Measurements from ENCODE around the gene BMPER.
A peak's percentile ranks its signal among the peaks of the same experiment; 100 is the strongest.

Gene BMPER

DNA sequence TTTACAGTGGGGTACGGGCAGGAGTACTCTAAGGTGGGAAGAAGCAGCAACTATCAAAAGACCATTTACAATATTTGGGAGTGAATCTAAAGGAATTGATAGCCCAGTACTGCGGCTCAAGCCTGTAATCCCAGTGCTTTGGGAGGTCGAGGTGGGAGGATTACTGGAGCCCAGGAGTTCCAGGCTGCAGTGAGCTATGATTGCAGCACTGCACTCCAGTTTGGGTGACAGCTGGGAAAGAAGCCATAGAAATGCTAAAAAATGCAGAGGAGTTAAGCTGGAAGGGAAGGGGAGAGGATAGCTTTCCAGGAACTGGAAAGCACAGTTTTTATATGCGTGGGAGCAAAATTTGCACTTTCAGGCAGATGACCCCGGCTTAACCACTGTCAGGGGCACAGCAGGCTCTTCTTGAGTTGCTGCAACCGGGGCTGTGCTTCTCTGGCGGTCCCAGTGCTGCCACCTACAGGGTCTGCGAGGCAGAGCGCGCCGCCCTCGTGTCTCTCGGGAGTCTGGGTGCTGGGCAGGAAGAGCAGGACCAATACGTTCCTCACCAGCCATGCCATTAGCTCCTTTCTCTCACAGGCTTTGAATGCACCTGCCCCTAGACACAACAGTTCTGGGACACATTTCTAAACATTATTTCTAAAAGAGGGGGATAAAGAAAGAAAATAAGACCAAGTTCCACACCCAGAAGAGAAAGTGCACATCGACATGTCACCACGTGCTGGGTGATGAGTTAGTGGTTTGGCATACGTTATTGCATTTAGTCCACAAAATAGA, 10.1 kb upstream of the BMPER start:
- H3K27me3 ChIP-seq (ENCODE audit: low read depth, low read length): no peaks in the 10 kb centered on the region
- no peak overlapping the region for H3K4me3 ChIP-seq (ENCODE audit: low read depth in 1 of 2, low read length in 2 of 2)
- no peaks in the 10 kb centered on the region for H3K36me3 ChIP-seq (ENCODE audit: control insufficient read depth in 1 of 2, insufficient read depth in 2 of 2, low read length in 2 of 2)
- no peaks in the 10 kb centered on the region for H3K9me3 ChIP-seq (ENCODE audit: control insufficient read depth in 1 of 2, low read length in 2 of 2)
- no peaks in the 10 kb centered on the region for H3K4me1 ChIP-seq (ENCODE audit: control insufficient read depth in 1 of 2, insufficient read depth in 2 of 2, low read length in 2 of 2)
- no peak overlapping the region for H3K27ac ChIP-seq (ENCODE audit: low read length)

DNA sequence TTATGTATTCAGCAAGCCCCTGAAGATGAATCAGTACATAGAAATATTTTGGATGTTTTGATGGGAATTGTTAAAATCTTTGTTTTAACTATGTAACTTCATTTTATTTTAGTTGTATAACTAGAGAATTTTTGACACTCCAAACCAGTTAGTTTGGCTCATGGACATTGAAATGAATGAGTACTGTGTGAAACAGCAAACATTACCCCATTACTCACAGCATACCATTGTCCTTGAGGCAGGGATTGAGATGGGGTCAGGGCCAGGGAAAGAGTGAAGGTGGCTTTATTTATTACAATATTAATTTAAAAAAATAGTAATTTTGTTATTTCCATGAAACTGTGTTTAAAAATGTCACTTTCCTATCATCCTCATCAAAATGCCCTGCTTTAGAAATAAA, 4.8 kb upstream of the BMPER start:
- Histone ChIP-seq H3K4me1 (ENCODE audit: control insufficient read depth in 1 of 2, insufficient read depth in 2 of 2, low read length in 2 of 2) (peaks cover 0 to 4% of the 10 kb centered on the region in 2 donors), H3K27me3 (ENCODE audit: low read depth, low read length) (no peaks in the 10 kb centered on the region), H3K36me3 (ENCODE audit: control insufficient read depth in 1 of 2, insufficient read depth in 2 of 2, low read length in 2 of 2) (peaks cover 0 to 4% of the 10 kb centered on the region in 2 donors)

DNA sequence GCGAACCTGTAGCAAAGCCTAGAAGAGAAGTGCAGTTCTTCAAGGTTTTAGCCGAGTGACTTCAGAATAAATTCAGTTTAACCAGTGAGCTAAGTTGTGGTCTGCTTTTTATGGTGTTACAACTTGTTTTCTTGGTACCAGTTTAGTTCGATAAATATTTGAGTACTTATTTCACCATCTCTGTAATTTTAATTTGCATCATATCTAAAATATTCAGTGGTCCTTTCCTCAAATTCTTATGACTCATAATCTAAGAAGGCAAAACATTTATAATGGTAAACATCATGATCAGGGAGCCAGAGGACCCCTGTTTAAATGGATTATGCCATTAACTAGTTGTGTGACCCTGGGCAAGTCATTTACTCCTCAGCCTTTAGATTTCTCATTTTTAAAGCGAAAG, 4.1 kb upstream of the BMPER start:
- Histone ChIP-seq H3K27me3 (ENCODE audit: low read depth, low read length) (no peaks in the 10 kb centered on the region), H3K4me1 (ENCODE audit: control insufficient read depth in 1 of 2, insufficient read depth in 2 of 2, low read length in 2 of 2) (peaks cover 0 to 4% of the 10 kb centered on the region in 2 donors), H3K27ac (ENCODE audit: low read length) (no peak overlapping the region)

More for the DNA sequence above, 4.8 kb upstream of the BMPER start:
- H3K9me3 ChIP-seq (ENCODE audit: control insufficient read depth in 1 of 2, low read length in 2 of 2): no peaks in the 10 kb centered on the region
- no peak overlapping the region for H3K27ac ChIP-seq (ENCODE audit: low read length)
- H3K4me3 ChIP-seq (ENCODE audit: low read depth in 1 of 2, low read length in 2 of 2): no peak overlapping the region

DNA sequence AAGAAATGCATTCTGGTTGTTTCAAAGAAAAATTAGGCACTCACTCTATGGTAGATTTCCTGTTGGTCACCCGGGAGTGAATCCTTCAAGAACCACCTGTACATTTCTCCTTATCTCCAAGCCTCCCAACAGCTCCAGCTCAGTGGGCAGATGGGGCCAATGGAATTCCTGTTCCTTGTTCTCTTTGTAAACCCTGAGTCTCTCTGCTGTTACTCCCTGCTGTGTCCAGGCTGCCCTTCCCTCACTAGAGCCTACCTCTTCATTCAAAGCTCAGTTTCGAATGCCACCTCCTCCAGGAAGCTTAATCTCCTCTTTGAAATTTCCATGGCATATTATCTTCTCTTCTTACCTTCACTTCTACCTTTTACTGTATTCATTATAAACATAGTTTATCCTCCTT, 3.5 kb upstream of the BMPER start:
- H3K9me3 ChIP-seq (ENCODE audit: control insufficient read depth in 1 of 2, low read length in 2 of 2): no peaks in the 10 kb centered on the region
- H3K27me3 ChIP-seq (ENCODE audit: low read depth, low read length): no peaks in the 10 kb centered on the region
- H3K36me3 ChIP-seq (ENCODE audit: control insufficient read depth in 1 of 2, insufficient read depth in 2 of 2, low read length in 2 of 2): peaks cover 0 to 4% of the 10 kb centered on the region in 2 donors
- no peak overlapping the region for H3K27ac ChIP-seq (ENCODE audit: low read length)
- peaks cover 0 to 4% of the 10 kb centered on the region in 2 donors for H3K4me1 ChIP-seq (ENCODE audit: control insufficient read depth in 1 of 2, insufficient read depth in 2 of 2, low read length in 2 of 2)
- no peak overlapping the region for H3K4me3 ChIP-seq (ENCODE audit: low read depth in 1 of 2, low read length in 2 of 2)

More for the DNA sequence above, 4.1 kb upstream of the BMPER start:
- Histone ChIP-seq H3K4me3 (ENCODE audit: low read depth in 1 of 2, low read length in 2 of 2) (no peak overlapping the region), H3K9me3 (ENCODE audit: control insufficient read depth in 1 of 2, low read length in 2 of 2) (no peaks in the 10 kb centered on the region), H3K36me3 (ENCODE audit: control insufficient read depth in 1 of 2, insufficient read depth in 2 of 2, low read length in 2 of 2) (peaks cover 0 to 4% of the 10 kb centered on the region in 2 donors)

DNA sequence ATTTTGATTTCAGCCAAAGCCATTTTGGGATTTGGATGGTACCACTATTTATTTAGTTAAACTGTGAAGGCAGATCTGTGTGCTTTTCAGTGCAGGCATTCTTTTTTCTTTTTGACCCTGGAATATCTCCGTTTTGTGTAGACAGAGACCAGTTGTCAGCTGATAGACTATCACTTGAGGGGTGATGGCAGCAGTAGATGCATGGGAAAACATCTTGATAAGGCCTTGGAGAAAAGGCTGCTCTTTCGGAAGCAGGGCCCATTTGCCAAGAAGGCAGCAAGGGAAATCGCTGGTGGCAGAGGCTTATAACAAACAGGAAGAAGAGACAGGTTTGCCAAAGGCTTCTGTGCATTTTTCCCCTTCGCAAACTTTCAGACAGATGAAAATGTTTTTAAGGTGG, 2.6 kb upstream of the BMPER start:
- H3K4me3 ChIP-seq (ENCODE audit: low read depth in 1 of 2, low read length in 2 of 2): no peak overlapping the region
- H3K9me3 ChIP-seq (ENCODE audit: control insufficient read depth in 1 of 2, low read length in 2 of 2): no peaks in the 10 kb centered on the region
- H3K27me3 ChIP-seq (ENCODE audit: low read depth, low read length): no peaks in the 10 kb centered on the region
- H3K4me1 ChIP-seq (ENCODE audit: control insufficient read depth in 1 of 2, insufficient read depth in 2 of 2, low read length in 2 of 2): peaks cover 0 to 4% of the 10 kb centered on the region in 2 donors
- H3K27ac ChIP-seq (ENCODE audit: low read length): no peak overlapping the region
- peaks cover 0 to 4% of the 10 kb centered on the region in 2 donors for H3K36me3 ChIP-seq (ENCODE audit: control insufficient read depth in 1 of 2, insufficient read depth in 2 of 2, low read length in 2 of 2)

DNA sequence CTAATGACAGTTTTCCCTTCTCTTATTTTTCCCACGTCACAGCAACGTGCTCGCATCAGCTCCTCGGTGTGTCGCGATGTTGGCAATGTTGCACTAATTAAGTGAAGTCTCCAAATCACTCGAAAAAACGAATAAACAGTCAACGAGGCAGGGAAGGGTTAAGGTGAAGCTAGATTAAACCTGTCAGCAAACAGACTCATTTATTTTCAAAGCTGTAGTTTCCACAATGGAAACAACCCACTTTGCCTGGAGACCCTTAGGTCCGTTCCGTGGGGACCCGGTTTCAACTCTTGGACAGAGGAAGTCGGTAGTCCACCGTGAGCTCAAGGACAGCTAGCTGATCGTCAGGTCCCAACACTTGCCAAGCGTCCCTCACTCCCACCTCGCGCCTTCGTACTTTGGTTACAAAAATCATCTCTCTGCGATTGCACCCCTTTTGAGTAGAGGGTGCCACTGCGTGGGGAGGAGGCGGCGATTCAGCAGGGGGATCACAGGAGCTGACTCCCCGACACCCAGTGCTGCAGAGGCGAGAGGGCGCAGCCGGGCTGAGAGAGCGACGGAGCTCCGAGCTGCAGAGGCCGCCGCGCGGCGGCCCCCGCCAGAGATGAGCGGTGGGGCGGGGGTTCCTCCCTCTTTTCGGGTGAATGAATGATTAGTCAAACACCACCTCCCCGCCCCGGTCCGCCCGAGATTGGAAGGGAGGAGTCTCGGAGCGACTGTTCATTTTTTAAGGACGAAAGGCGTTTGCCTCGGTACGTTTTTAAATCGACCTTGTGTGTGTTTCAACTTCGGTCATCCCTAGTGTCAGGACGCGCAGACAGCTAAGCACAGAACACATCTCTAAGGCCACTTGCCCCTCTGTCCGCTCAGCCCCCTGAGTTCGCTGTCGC, 1.3 kb upstream of the BMPER start:
- Histone ChIP-seq H3K9me3 (ENCODE audit: control insufficient read depth in 1 of 2, low read length in 2 of 2) (no peaks in the 10 kb centered on the region), H3K4me1 (ENCODE audit: control insufficient read depth in 1 of 2, insufficient read depth in 2 of 2, low read length in 2 of 2) (peaks cover 0 to 4% of the 10 kb centered on the region in 2 donors), H3K27ac (ENCODE audit: low read length) (no peak overlapping the region), H3K36me3 (ENCODE audit: control insufficient read depth in 1 of 2, insufficient read depth in 2 of 2, low read length in 2 of 2) (peaks cover 0 to 4% of the 10 kb centered on the region in 2 donors), H3K4me3 (ENCODE audit: low read depth in 1 of 2, low read length in 2 of 2) (peak overlapping the region; percentile 62 to 88), H3K27me3 (ENCODE audit: low read depth, low read length) (no peaks in the 10 kb centered on the region)

DNA sequence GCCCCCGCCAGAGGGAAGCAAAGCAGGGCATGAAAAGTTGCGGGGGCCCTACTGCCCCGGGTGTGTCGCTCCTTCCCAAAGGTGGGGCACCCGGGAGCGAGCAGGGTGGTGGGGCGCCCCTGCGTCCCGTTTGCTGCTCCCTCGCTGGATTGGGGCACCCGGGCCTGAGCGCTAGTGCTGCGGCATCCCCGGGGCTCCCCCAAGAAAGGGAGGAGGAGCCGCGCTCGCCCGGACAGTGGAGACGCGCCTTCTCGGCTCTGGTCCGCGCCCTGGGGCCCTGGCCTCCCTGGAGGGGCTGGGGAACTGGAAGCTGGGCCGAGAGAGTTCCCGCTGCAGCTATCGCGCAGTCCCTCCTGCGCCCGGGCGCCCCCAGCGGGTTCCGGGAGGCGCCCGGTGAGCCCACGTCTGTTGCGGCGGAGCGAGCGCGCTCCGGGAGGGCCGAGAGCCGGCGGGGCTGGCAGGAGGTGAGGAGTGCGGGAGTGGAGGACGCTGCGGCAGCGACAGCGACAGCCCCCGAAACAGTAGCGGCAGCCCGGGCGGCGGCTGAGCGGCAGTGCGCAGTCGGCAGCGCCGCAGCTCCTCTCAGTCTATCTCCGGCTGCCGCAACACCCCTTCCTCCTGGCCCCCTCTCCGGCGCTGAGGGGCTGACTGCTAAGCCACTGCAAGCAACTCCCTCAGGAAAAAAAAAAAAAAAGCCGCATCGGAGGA, 504 bp upstream of the BMPER start:
- peaks cover 0 to 4% of the 10 kb centered on the region in 2 donors for H3K36me3 ChIP-seq (ENCODE audit: control insufficient read depth in 1 of 2, insufficient read depth in 2 of 2, low read length in 2 of 2)
- H3K27me3 ChIP-seq (ENCODE audit: low read depth, low read length): no peaks in the 10 kb centered on the region
- peak overlapping the region; percentile 62 to 88 for H3K4me3 ChIP-seq (ENCODE audit: low read depth in 1 of 2, low read length in 2 of 2)
- no peak overlapping the region for H3K27ac ChIP-seq (ENCODE audit: low read length)
- peaks cover 0 to 4% of the 10 kb centered on the region in 2 donors for H3K4me1 ChIP-seq (ENCODE audit: control insufficient read depth in 1 of 2, insufficient read depth in 2 of 2, low read length in 2 of 2)
- H3K9me3 ChIP-seq (ENCODE audit: control insufficient read depth in 1 of 2, low read length in 2 of 2): no peaks in the 10 kb centered on the region

DNA sequence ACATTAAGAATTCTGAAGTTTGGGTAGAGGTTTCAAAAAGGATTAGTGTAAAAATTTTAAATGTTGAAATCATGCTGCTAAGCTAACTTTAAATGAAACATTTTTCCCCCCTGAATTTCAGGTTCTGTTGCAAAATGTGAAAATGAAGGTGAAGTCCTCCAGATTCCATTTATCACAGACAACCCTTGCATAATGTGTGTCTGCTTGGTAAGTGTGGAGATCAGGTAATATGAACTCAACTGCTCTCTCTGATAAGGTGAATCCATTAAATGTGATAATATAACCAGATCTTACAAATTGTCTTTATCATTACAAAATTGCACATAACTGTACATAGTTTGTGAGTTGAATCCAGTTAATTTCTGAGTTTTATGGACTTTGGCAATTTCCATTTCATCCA, 1.4 kb downstream of the BMPER start:
- Histone ChIP-seq H3K27me3 (ENCODE audit: low read depth, low read length) (no peaks in the 10 kb centered on the region), H3K36me3 (ENCODE audit: control insufficient read depth in 1 of 2, insufficient read depth in 2 of 2, low read length in 2 of 2) (peaks cover 0 to 4% of the 10 kb centered on the region in 2 donors), H3K4me1 (ENCODE audit: control insufficient read depth in 1 of 2, insufficient read depth in 2 of 2, low read length in 2 of 2) (peaks cover 0 to 4% of the 10 kb centered on the region in 2 donors), H3K27ac (ENCODE audit: low read length) (no peak overlapping the region), H3K4me3 (ENCODE audit: low read depth in 1 of 2, low read length in 2 of 2) (no peak overlapping the region), H3K9me3 (ENCODE audit: control insufficient read depth in 1 of 2, low read length in 2 of 2) (no peaks in the 10 kb centered on the region)

DNA sequence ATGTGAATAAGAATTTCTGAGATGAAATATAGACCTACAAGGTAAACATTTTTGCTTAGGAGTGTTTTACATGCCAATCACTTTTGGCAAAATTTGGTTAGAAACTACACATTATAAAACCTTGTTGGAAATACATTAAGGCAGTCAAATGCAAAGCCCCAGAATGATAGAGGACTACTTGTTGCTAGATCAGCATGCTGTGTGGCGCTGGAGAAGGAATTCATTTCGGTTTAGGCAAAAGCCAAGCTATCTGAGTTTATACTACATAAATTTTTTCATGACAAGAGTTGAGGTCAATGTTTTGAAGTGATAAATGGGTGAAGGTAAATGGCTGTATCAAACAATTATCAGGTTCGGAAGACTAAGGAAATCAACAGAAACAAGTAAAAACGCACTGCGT, 2.3 kb downstream of the BMPER start:
- H3K36me3 ChIP-seq (ENCODE audit: control insufficient read depth in 1 of 2, insufficient read depth in 2 of 2, low read length in 2 of 2): peaks cover 0 to 4% of the 10 kb centered on the region in 2 donors
- H3K27ac ChIP-seq (ENCODE audit: low read length): no peak overlapping the region
- no peak overlapping the region for H3K4me3 ChIP-seq (ENCODE audit: low read depth in 1 of 2, low read length in 2 of 2)
- H3K27me3 ChIP-seq (ENCODE audit: low read depth, low read length): no peaks in the 10 kb centered on the region
- no peaks in the 10 kb centered on the region for H3K9me3 ChIP-seq (ENCODE audit: control insufficient read depth in 1 of 2, low read length in 2 of 2)
- H3K4me1 ChIP-seq (ENCODE audit: control insufficient read depth in 1 of 2, insufficient read depth in 2 of 2, low read length in 2 of 2): peaks cover 0 to 4% of the 10 kb centered on the region in 2 donors

DNA sequence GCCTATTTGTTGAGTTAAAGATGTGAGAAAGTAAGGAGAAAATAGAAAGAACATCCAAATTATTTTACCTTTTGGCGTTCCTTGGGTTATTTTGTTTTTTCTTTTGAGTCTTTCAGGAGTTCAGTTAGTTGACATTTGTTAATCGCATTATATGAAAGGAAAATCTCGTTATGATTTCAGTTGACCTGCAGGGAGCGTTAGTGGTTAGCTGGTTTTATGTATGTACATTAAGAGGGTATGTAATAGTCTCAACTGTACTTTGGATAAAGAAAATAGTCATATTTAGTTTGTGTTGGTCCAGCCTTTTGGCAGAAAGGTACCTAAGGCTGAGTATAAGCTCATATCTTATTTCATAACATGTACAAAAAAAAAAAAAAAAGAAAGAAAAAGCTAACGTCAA, 4.0 kb downstream of the BMPER start:
- no peaks in the 10 kb centered on the region for H3K4me1 ChIP-seq (ENCODE audit: control insufficient read depth in 1 of 2, insufficient read depth in 2 of 2, low read length in 2 of 2)
- H3K4me3 ChIP-seq (ENCODE audit: low read depth in 1 of 2, low read length in 2 of 2): no peak overlapping the region
- peaks cover 0 to 4% of the 10 kb centered on the region in 2 donors for H3K36me3 ChIP-seq (ENCODE audit: control insufficient read depth in 1 of 2, insufficient read depth in 2 of 2, low read length in 2 of 2)
- H3K27me3 ChIP-seq (ENCODE audit: low read depth, low read length): no peaks in the 10 kb centered on the region
- H3K27ac ChIP-seq (ENCODE audit: low read length): no peak overlapping the region
- no peaks in the 10 kb centered on the region for H3K9me3 ChIP-seq (ENCODE audit: control insufficient read depth in 1 of 2, low read length in 2 of 2)

DNA sequence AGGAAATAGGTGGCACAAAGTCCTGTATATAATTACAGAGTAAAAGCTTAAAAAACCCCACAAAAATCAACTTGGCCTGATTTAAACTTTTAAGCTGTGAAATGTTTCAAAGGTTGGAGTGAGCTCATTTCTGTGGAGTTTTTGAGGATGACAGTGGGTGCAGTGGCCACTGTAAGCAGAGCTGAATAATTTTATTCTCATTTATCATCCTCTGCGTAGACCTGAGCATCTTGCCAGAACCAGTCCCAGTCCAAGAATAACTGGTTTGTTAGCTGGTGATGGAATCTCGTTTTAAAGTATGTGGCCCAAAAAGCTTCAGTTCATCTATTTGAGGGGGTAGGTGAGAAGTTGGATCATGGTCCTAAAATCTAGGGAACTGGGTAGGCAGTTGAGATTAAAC, 4.4 kb downstream of the BMPER start:
- no peak overlapping the region for H3K4me3 ChIP-seq (ENCODE audit: low read depth in 1 of 2, low read length in 2 of 2)
- no peaks in the 10 kb centered on the region for H3K4me1 ChIP-seq (ENCODE audit: control insufficient read depth in 1 of 2, insufficient read depth in 2 of 2, low read length in 2 of 2)
- no peaks in the 10 kb centered on the region for H3K9me3 ChIP-seq (ENCODE audit: control insufficient read depth in 1 of 2, low read length in 2 of 2)
- H3K27ac ChIP-seq (ENCODE audit: low read length): no peak overlapping the region
- peaks cover 0 to 2% of the 10 kb centered on the region in 2 donors for H3K36me3 ChIP-seq (ENCODE audit: control insufficient read depth in 1 of 2, insufficient read depth in 2 of 2, low read length in 2 of 2)
- H3K27me3 ChIP-seq (ENCODE audit: low read depth, low read length): no peaks in the 10 kb centered on the region

All from muscle layer of duodenum (tissue), 2 donors.